Measurements from ENCODE around the gene TSPAN10. TPM values are rescaled to one million over a fixed set of nuclear protein-coding genes. Genes with fewer than 3 reads are reported as not detected.

Gene TSPAN10
- total RNA-seq, 1 donor from 2014 or later = 3.0 TPM

DNA sequence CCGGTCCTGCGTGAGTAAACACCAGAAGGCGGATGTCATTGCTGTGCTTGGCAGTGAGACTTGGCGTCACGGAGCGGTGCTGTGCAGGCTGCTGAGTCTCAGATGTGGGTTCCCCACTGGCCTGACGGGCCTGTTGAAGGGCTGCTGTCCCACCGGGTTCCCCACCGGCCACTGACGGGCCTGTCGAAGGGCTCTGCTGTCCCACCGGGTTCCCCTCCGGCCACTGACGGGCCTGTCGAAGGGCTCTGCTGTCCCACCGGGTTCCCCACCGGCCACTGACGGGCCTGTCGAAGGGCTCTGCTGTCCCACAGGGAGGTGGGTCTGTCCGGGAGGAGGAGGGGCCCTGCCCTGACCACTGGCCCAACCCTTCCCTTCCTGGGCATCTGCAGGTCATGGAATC, 49.6 kb downstream of the TSPAN10 start:
- Mint-ChIP-seq H3K36me3 (peaks cover 4% of the 10 kb centered on the region), H3K4me3 (no peak overlapping the region), H3K27me3 (no peaks in the 10 kb centered on the region), H3K9me3 (no peaks in the 10 kb centered on the region), H3K4me1 (ENCODE audit: unreplicated experiment) (peaks cover 14% of the 10 kb centered on the region), H3K27ac (no peak overlapping the region)
- no peak for DNase-seq (ENCODE audit: extremely low spot score, unreplicated experiment)
- TF ChIP-seq CTCF (conservative IDR thresholded peaks at IDR 0.05) = no peak

DNA sequence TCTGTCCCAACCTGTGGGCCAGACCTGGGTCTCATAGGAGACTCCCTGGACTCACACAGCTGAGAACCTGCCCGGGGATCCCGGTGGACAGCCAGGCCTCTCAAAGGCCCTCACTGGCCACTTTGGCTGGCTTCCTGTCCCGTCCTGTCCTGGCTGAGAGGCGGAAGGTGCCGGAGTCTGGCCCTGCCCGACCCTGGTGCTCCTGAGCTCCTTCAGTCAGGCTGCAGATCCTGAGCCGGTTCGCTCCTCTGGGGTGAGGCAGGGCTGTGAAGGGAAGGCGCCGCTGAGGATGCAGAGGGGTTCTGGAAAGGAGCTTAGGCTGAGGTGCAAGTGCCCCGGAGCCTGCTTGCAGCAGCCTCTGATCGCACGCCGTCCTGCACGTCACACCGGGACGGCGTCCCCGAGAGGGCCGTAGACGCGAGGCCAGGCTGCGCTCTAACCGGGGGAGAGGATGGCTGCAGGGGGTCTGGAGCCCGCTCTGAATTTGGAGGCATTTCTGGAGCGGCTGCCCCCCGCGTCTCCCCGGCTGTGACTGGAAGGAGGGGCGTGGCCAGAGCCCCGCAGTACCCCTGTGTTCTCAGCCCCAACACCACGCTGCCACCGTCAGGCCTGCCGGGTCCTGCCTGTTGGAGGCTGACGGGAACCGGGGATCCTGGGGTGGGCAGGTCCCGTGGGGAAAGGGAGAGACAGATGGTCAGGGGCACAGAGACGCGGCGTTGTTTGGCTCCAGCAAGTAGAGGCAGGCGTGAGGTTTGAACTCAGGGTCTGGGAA, 51.0 kb downstream of the TSPAN10 start:
- Mint-ChIP-seq H3K4me3 (no peak overlapping the region), H3K4me1 (ENCODE audit: unreplicated experiment) (peaks cover 9% of the 10 kb centered on the region), H3K9me3 (no peaks in the 10 kb centered on the region), H3K36me3 (peaks cover 4% of the 10 kb centered on the region), H3K27me3 (no peaks in the 10 kb centered on the region), H3K27ac (no peak overlapping the region)
- DNase-seq (ENCODE audit: extremely low spot score, unreplicated experiment) = no peak
- TF ChIP-seq CTCF (conservative IDR thresholded peaks at IDR 0.05) = no peak

- Mint-ChIP-seq H3K4me1 (ENCODE audit: unreplicated experiment) (peaks cover 7% of the 10 kb centered on the region), H3K9me3 (no peaks in the 10 kb centered on the region), H3K4me3 (no peak overlapping the region), H3K36me3 (peaks cover 3% of the 10 kb centered on the region), H3K27ac (no peak overlapping the region), H3K27me3 (no peaks in the 10 kb centered on the region)
- DNase-seq (ENCODE audit: extremely low spot score, unreplicated experiment) = no peak
- no peak for TF ChIP-seq CTCF (conservative IDR thresholded peaks at IDR 0.05)
Observed at GRCh38 chr17:81688616-81689015, 51.6 kb downstream of the TSPAN10 start.

DNA sequence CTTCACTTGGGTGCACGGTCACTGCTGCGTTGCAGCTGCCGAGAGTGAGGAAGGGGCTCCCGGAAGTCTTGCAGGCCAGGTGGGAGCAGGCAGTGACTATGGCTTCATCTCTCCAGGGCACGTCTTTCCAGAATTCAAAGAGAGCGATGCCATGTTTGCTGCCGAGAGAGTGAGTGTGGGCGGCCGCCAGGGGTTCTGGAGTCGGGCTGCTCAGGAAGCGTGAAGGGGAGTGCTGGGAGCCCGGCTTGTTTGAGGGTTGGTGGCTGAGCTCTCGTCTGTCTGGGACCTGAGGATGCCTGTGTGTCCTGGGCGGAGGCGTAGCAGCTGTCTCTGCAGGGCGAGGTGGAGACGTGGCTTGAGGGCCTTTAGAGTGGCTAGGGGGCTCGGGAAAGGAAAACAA, 53.1 kb downstream of the TSPAN10 start:
- Mint-ChIP-seq H3K36me3 (no peaks in the 10 kb centered on the region), H3K27ac (peak overlapping the region; percentile 31), H3K27me3 (no peaks in the 10 kb centered on the region), H3K4me3 (no peak overlapping the region), H3K9me3 (no peaks in the 10 kb centered on the region), H3K4me1 (ENCODE audit: unreplicated experiment) (no peaks in the 10 kb centered on the region)
- DNase-seq (ENCODE audit: extremely low spot score, unreplicated experiment) = no peak
- no peak for TF ChIP-seq CTCF (conservative IDR thresholded peaks at IDR 0.05)

DNA sequence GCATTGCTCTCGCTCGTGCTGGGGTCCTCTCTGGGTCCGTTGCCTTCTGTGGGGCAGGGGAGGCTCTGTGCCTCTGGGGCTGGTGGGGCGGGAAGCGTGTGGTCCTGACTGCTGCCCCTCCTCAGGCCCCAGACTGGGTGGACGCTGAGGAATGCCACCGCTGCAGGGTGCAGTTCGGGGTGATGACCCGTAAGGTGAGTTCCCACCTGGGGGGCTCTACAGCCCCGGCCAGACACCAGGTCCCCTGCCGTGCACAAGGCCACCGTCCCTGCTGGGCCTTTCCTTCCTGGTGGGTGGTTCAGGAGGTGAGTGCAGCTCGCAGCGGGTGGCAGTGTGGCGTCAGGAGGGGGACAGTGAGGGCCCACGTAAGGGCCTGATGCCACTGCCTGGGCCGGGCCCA, 53.6 kb downstream of the TSPAN10 start:
- Mint-ChIP-seq H3K27ac (no peak overlapping the region), H3K36me3 (no peaks in the 10 kb centered on the region), H3K9me3 (no peaks in the 10 kb centered on the region), H3K27me3 (no peaks in the 10 kb centered on the region), H3K4me3 (no peak overlapping the region), H3K4me1 (ENCODE audit: unreplicated experiment) (no peaks in the 10 kb centered on the region)
- no peak for DNase-seq (ENCODE audit: extremely low spot score, unreplicated experiment)
- TF ChIP-seq CTCF (conservative IDR thresholded peaks at IDR 0.05) = no peak

Data from type B pancreatic cell (in vitro differentiated cells).